Nephron (organoid): ENCODE measurements around the gene FOXM1.

ENCODE experiments used
- H3K27ac Mint-ChIP-seq, 3 experiments: 2 replicates each; pipeline ENCODE4 v1.8.0; 2020; ENCODE audit warnings: mixed read lengths in 3 of 3, mild to moderate bottlenecking in 2 of 3, moderate library complexity in 1 of 3
- H3K27me3 Mint-ChIP-seq: 2 replicates; pipeline ENCODE4 v1.8.0; 2021; ENCODE audit warnings: low read depth, mild to moderate bottlenecking, moderate library complexity, mixed read lengths
- H3K36me3 Mint-ChIP-seq: 2 replicates; pipeline ENCODE4 v1.8.0; 2020; ENCODE audit warnings: low read depth, mixed read lengths
- H3K4me1 Mint-ChIP-seq: 2 replicates; pipeline ENCODE4 v1.8.0; 2020; ENCODE audit warnings: mixed read lengths
- H3K4me3 Mint-ChIP-seq, 3 experiments: 2 replicates each; pipeline ENCODE4 v1.8.0; 2020; ENCODE audit warnings: mild to moderate bottlenecking in 3 of 3, mixed read lengths in 3 of 3, moderate library complexity in 2 of 3
- H3K9me3 Mint-ChIP-seq: 2 replicates; pipeline ENCODE4 v1.8.0; 2020; ENCODE audit warnings: mixed read lengths
- CTCF ChIP-seq, 3 experiments: fragments of 200-600 bp; sonication (generic); IDR thresholded peaks; one replicate each; pipeline ENCODE4 v1.5.0; 2021; ENCODE audit warnings: antibody characterized with exemption in 3 of 3; ENCODE audit not compliant: unreplicated experiment in 3 of 3

Gene FOXM1

GRCh38 chr12:2877047-2877952 is at the start of gene FOXM1, which contains the start of gene RHNO1:
FOXM1 (minus strand) TSS chr12:2877174; CDS start chr12:2874478, 2,696 bp downstream.
RHNO1 (plus strand) TSS chr12:2877223; CDS start chr12:2885367, 8,144 bp downstream.
- peak; percentile 7 to 16 (median 10) for TF ChIP-seq CTCF (IDR thresholded peaks at IDR 0.05; ENCODE audit: unreplicated experiment in 3 of 3)
- H3K27ac Mint-ChIP-seq = peak within 1 kb of the TSS; percentile 84 to 99 (median 92)
- peaks cover 23% of the 10 kb centered on the region for H3K4me1 Mint-ChIP-seq
- peak within 1 kb of the TSS; percentile 95 to 98 (median 96) for H3K4me3 Mint-ChIP-seq
- peaks cover 20% of the 10 kb centered on the region for H3K36me3 Mint-ChIP-seq
- H3K9me3 Mint-ChIP-seq = no peaks in the 10 kb centered on the region
- H3K27me3 Mint-ChIP-seq = no peaks in the 10 kb centered on the region

GRCh38 chr12:2925322-2925995 is 48.5 kb upstream of the FOXM1 start:
- Mint-ChIP-seq H3K4me3 (no peak overlapping the region), H3K36me3 (peaks cover 68% of the 10 kb centered on the region), H3K27ac (no peak overlapping the region), H3K27me3 (peaks cover 4% of the 10 kb centered on the region), H3K4me1 (no peaks in the 10 kb centered on the region), H3K9me3 (no peaks in the 10 kb centered on the region)
- TF ChIP-seq CTCF (IDR thresholded peaks at IDR 0.05; ENCODE audit: unreplicated experiment in 3 of 3) = no peak

GRCh38 chr12:2924019-2924418 is 47.0 kb upstream of the FOXM1 start:
- peaks cover 73% of the 10 kb centered on the region for H3K36me3 Mint-ChIP-seq
- TF ChIP-seq CTCF (IDR thresholded peaks at IDR 0.05; ENCODE audit: unreplicated experiment in 3 of 3) = no peak
- H3K27ac Mint-ChIP-seq = no peak overlapping the region
- no peaks in the 10 kb centered on the region for H3K4me1 Mint-ChIP-seq
- H3K27me3 Mint-ChIP-seq = peaks cover 4% of the 10 kb centered on the region
- no peaks in the 10 kb centered on the region for H3K9me3 Mint-ChIP-seq
- no peak overlapping the region for H3K4me3 Mint-ChIP-seq

- H3K36me3 Mint-ChIP-seq = peaks cover 67% of the 10 kb centered on the region
- no peak overlapping the region for H3K27ac Mint-ChIP-seq
- peaks cover 4% of the 10 kb centered on the region for H3K27me3 Mint-ChIP-seq
- TF ChIP-seq CTCF (IDR thresholded peaks at IDR 0.05; ENCODE audit: unreplicated experiment in 3 of 3) = no peak
- no peaks in the 10 kb centered on the region for H3K9me3 Mint-ChIP-seq
- no peak overlapping the region for H3K4me3 Mint-ChIP-seq
- no peaks in the 10 kb centered on the region for H3K4me1 Mint-ChIP-seq
These were observed 46.1 kb upstream of the FOXM1 start for GRCh38 chr12:2923057-2923456.

- Mint-ChIP-seq H3K36me3 (peaks cover 60% of the 10 kb centered on the region), H3K27me3 (peaks cover 4% of the 10 kb centered on the region), H3K9me3 (no peaks in the 10 kb centered on the region), H3K4me1 (no peaks in the 10 kb centered on the region), H3K27ac (no peak overlapping the region), H3K4me3 (no peak overlapping the region)
- TF ChIP-seq CTCF (IDR thresholded peaks at IDR 0.05; ENCODE audit: unreplicated experiment in 3 of 3) = no peak
These were observed 45.4 kb upstream of the FOXM1 start for GRCh38 chr12:2922329-2922728.
